ENCODE results near the gene RPS16. TPM values are rescaled to one million over a fixed set of nuclear protein-coding genes. Genes with fewer than 3 reads are reported as not detected.

The RPS16 gene
- total RNA-seq, 6 experiments from 2014 or later, result 448 to 643 (median 568) TPM

DNA sequence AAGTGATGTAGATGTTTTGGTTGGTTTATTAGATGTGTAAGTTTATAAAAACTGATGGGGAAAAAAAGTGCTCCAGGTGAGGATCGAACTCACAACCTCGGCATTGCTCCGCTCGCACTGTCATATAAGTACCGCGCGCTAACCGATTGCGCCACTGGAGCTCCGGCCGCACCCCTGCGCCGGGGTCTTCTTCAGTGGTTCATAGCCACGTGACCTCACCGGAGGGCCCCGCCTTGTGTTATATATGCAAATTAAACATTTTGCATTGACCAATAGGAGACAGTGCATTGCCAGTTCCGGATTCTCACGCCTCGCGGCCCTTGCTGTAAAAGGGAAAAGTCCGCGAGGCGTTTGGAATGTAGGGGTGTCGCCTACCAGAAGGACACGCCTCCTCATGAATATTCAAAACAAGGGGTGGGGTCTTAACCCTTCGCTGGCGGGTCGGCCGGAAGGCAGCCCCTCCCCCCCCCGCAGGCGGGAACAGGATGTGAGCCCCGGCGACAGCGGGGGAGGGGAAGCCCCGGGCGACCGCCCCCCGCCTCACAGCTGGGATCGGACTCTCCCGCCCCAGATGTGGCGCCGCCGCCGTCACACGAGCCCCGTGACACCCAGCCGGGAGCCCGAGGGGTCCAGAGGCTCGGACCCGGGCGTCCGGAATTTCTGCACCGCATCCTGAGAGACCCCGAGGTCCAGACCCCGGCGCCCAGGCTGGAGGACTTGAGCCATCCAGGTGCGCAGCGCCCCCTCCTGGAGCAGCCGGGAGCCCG is 23.5 kb downstream of the RPS16 start, which contains the start of gene PLEKHG2:
TSS of gene PLEKHG2 (plus strand) at position 570 of the 767 bp plus-strand sequence. CDS start 1,418 bp downstream, outside the sequence.
- Histone ChIP-seq H3K4me1 (peaks cover 0 to 12% (median 2%) of the 10 kb centered on the region in 4 donors), H3K27ac (peak within 1 kb of the TSS; percentile 93 to 100 (median 99)), H3K36me3 (peaks cover 0 to 11% (median 7%) of the 10 kb centered on the region in 4 donors), H3K4me3 (peak within 1 kb of the TSS; percentile 59 to 99 (median 81)), H3K9me3 (no peaks in the 10 kb centered on the region), H3K27me3 (no peaks in the 10 kb centered on the region)
- intact Hi-C loops (cut with DNase I), result no loop called here
- DNase-seq (peak; percentile 95 to 96 (median 96)), ATAC-seq (peak; percentile 46 to 66 (median 57))
- 0% methylated on average over 14 of the region's 60 CpGs for WGBS (ENCODE audit: insufficient coverage, low coverage, low lambda C conversion rate, missing lambda C conversion rate)
- peak; percentile 86 for TF ChIP-seq POLR2A (IDR thresholded peaks at IDR 0.05)
- TF ChIP-seq, protein P1, sequence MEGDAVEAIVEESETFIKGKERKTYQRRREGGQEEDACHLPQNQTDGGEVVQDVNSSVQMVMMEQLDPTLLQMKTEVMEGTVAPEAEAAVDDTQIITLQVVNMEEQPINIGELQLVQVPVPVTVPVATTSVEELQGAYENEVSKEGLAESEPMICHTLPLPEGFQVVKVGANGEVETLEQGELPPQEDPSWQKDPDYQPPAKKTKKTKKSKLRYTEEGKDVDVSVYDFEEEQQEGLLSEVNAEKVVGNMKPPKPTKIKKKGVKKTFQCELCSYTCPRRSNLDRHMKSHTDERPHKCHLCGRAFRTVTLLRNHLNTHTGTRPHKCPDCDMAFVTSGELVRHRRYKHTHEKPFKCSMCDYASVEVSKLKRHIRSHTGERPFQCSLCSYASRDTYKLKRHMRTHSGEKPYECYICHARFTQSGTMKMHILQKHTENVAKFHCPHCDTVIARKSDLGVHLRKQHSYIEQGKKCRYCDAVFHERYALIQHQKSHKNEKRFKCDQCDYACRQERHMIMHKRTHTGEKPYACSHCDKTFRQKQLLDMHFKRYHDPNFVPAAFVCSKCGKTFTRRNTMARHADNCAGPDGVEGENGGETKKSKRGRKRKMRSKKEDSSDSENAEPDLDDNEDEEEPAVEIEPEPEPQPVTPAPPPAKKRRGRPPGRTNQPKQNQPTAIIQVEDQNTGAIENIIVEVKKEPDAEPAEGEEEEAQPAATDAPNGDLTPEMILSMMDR (IDR thresholded peaks at IDR 0.05), result peak; percentile 82 to 87 (median 85)

DNA sequence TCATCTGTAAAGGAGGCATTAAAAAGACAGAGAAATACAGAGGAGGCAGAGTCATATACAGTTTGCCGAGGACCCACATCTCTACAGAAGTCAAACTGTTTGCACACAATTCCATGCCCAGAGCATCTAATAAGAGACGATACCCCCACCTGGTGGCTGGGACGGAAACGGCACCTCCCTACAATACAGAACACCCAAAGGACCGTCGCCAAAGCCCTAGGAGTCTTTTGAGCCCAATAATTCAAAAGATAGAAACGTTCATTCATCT is 24.0 kb downstream of the RPS16 start:
- WGBS (ENCODE audit: insufficient coverage, low coverage, low lambda C conversion rate, missing lambda C conversion rate), result 0% methylated on average over 7 of the region's 7 CpGs
- peak; percentile 87 to 91 (median 88) for DNase-seq
- Histone ChIP-seq H3K36me3 (peaks cover 0 to 11% (median 7%) of the 10 kb centered on the region in 4 donors), H3K4me3 (peak overlapping the region in 2 of 3 donors; percentile 81 to 99), H3K9me3 (no peaks in the 10 kb centered on the region), H3K4me1 (peaks cover 0 to 12% (median 2%) of the 10 kb centered on the region in 4 donors), H3K27ac (peak overlapping the region; percentile 93 to 100 (median 99)), H3K27me3 (no peaks in the 10 kb centered on the region)
- TF ChIP-seq, protein P1 (IDR thresholded peaks at IDR 0.05), result peak; percentile 94 to 98 (median 96)
- no peak for TF ChIP-seq POLR2A (IDR thresholded peaks at IDR 0.05)
- intact Hi-C loops (cut with DNase I), result no loop called here
- ATAC-seq, result peak; percentile 37 to 61 (median 52)

DNA sequence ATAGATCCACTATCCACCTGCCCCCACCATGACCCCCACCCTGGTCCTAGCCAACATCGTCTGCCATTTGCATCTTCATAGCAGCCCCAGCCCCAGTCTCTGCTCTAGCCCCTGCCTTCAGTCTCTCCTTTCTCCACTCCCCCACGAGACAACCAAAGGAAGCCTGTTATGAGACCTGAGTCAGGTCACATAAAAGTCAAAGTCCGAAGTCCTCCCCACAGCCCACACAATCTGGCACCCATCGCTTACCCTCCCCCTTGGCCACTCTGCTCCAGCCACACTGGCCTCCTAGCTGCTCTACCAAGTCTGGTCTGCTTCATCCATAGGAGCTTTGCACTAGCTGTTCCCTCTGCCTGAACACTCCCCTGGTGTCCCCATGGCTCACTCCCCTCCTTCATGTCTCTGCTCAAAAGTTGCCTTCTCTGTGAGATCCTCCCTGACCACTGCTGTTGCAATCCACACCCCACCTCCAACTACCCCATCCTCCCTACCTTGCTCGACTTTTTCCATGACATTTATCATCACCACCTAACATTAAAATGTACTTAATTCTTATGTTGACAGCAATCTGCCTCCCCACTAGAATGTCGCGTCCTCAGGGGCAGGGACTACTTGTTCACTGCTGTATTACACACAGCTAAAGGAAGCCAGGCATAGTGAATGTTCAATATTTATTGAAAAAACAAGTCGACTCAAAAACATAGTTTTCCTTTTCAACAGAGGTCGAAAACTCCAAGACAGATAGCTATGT is 24.5 kb downstream of the RPS16 start:
- ATAC-seq (peak; percentile 12 to 46 (median 26)), DNase-seq (peak; percentile 77 to 91 (median 86))
- H3K4me1 ChIP-seq, result peaks cover 0 to 12% (median 2%) of the 10 kb centered on the region in 4 donors
- WGBS (ENCODE audit: insufficient coverage, low coverage, low lambda C conversion rate, missing lambda C conversion rate), result 2% methylated on average over 9 of the region's 9 CpGs
- TF ChIP-seq, protein P1 (IDR thresholded peaks at IDR 0.05), result no peak
- peak; percentile 77 for TF ChIP-seq POLR2A (IDR thresholded peaks at IDR 0.05)
- no peaks in the 10 kb centered on the region for H3K27me3 ChIP-seq
- peaks cover 0 to 11% (median 7%) of the 10 kb centered on the region in 4 donors for H3K36me3 ChIP-seq
- intact Hi-C loops (cut with DNase I), result no loop called here
- H3K4me3 ChIP-seq, result peak overlapping the region; percentile 84 to 99 (median 97)
- peak overlapping the region; percentile 93 to 100 (median 99) for H3K27ac ChIP-seq
- no peaks in the 10 kb centered on the region for H3K9me3 ChIP-seq

DNA sequence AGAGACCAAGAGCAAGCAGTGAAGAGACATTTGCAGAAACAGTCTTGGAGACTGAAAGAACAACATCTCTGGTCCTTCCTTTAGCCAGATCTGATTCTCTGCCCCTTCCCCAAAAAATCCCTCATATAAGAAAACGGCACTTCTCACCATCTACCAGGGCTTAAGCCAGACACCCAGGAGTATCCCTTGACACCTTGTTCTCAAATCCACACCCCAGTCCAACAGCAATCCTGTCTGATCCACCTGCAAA is 25.0 kb downstream of the RPS16 start:
- Histone ChIP-seq H3K27me3 (no peaks in the 10 kb centered on the region), H3K9me3 (no peaks in the 10 kb centered on the region), H3K36me3 (peaks cover 0 to 11% (median 7%) of the 10 kb centered on the region in 4 donors), H3K27ac (peak overlapping the region; percentile 93 to 100 (median 99)), H3K4me1 (peaks cover 0 to 17% (median 3%) of the 10 kb centered on the region in 4 donors), H3K4me3 (peak overlapping the region; percentile 84 to 99 (median 97))
- WGBS (ENCODE audit: insufficient coverage, low coverage, low lambda C conversion rate, missing lambda C conversion rate), result 33% methylated on average over 1 of the region's 1 CpG
- TF ChIP-seq POLR2A (IDR thresholded peaks at IDR 0.05), result no peak
- TF ChIP-seq, protein P1 (IDR thresholded peaks at IDR 0.05), result no peak
- intact Hi-C loops (cut with DNase I), result no loop called here
- no peak for DNase-seq
- ATAC-seq, result no peak

Measured in right lobe of liver (tissue), 6 donors.